HEK293 (cell line): ENCODE measurements around the gene MAP7D1.

ENCODE experiments used
- GLI4 ChIP-seq: fragments of 450-650 bp; formaldehyde crosslinking; IDR thresholded peaks from 2 replicates; pipeline ENCODE4 v1.5.1; 2016; ENCODE audit warnings: missing biosample characterization, missing genetic modification characterization
- GLIS1 ChIP-seq: fragments of 450-650 bp; formaldehyde crosslinking; IDR thresholded peaks from 2 replicates; pipeline ENCODE4 v1.5.1; 2016; ENCODE audit warnings: missing biosample characterization, missing genetic modification characterization
- KLF7 ChIP-seq: fragments of 450-650 bp; formaldehyde crosslinking; IDR thresholded peaks from 2 replicates; pipeline ENCODE4 v1.5.1; 2016; ENCODE audit warnings: missing biosample characterization, missing genetic modification characterization, borderline replicate concordance
- KLF9 ChIP-seq: fragments of 450-650 bp; formaldehyde crosslinking; IDR thresholded peaks from 2 replicates; pipeline ENCODE4 v1.5.1; 2016; ENCODE audit warnings: missing biosample characterization, missing genetic modification characterization, low read depth
- MEIS1 ChIP-seq: sonication (generic); formaldehyde crosslinking; IDR thresholded peaks from 2 replicates; pipeline ENCODE4 v1.8.1; 2022; ENCODE audit warnings: missing genetic modification reagents, mild to moderate bottlenecking, borderline replicate concordance
- PBX3 ChIP-seq: sonication (generic); formaldehyde crosslinking; IDR thresholded peaks from 2 replicates; pipeline ENCODE4 v1.8.1; 2022; ENCODE audit warnings: mild to moderate bottlenecking, moderate library complexity, missing genetic modification reagents
- PRDM6 ChIP-seq: fragments of 450-650 bp; formaldehyde crosslinking; IDR thresholded peaks from 2 replicates; pipeline ENCODE4 v1.5.1; 2017; ENCODE audit warnings: missing biosample characterization, missing genetic modification characterization
- REPIN1 ChIP-seq: fragments of 450-650 bp; formaldehyde crosslinking; IDR thresholded peaks from 2 replicates; pipeline ENCODE4 v1.5.1; 2017; ENCODE audit warnings: missing biosample characterization, missing genetic modification characterization, low read depth
- ZBTB17 ChIP-seq: fragments of 450-650 bp; formaldehyde crosslinking; IDR thresholded peaks from 2 replicates; pipeline ENCODE4 v1.5.1; 2016; ENCODE audit warnings: missing biosample characterization, missing genetic modification characterization
- ZBTB26 ChIP-seq: fragments of 450-650 bp; formaldehyde crosslinking; optimal IDR thresholded peaks from 2 replicates; pipeline ENCODE3; 2016; ENCODE audit warnings: missing biosample characterization, mild to moderate bottlenecking, missing genetic modification characterization
- ZNF184 ChIP-seq: fragments of 450-650 bp; IDR thresholded peaks from 2 replicates; pipeline ENCODE4 v1.5.1; 2018; ENCODE audit warnings: missing biosample characterization, mild to moderate bottlenecking, missing genetic modification characterization
- ZNF221 ChIP-seq: fragments of 450-650 bp; formaldehyde crosslinking; IDR thresholded peaks from 2 replicates; pipeline ENCODE4 v1.5.1; 2017; ENCODE audit warnings: missing biosample characterization, missing genetic modification characterization, borderline replicate concordance
- ZNF23 ChIP-seq: fragments of 450-650 bp; formaldehyde crosslinking; IDR thresholded peaks from 2 replicates; pipeline ENCODE4 v1.5.1; 2016; ENCODE audit warnings: missing biosample characterization, missing genetic modification characterization, borderline replicate concordance
- ZNF24 ChIP-seq: fragments of 450-650 bp; formaldehyde crosslinking; IDR thresholded peaks from 2 replicates; pipeline ENCODE4 v1.5.1; 2016; ENCODE audit warnings: missing biosample characterization, missing genetic modification characterization
- ZNF266 ChIP-seq: fragments of 450-650 bp; formaldehyde crosslinking; IDR thresholded peaks from 2 replicates; pipeline ENCODE4 v1.5.1; 2016; ENCODE audit warnings: missing biosample characterization, missing genetic modification characterization, low read depth
- ZNF354C ChIP-seq: fragments of 450-650 bp; formaldehyde crosslinking; IDR thresholded peaks from 2 replicates; pipeline ENCODE4 v1.5.1; 2016; ENCODE audit warnings: missing biosample characterization, missing genetic modification characterization, low read depth, borderline replicate concordance
- ZNF394 ChIP-seq: fragments of 450-650 bp; formaldehyde crosslinking; IDR thresholded peaks from 2 replicates; pipeline ENCODE4 v1.5.1; 2016; ENCODE audit warnings: missing biosample characterization, missing genetic modification characterization, mild to moderate bottlenecking, moderate library complexity, borderline replicate concordance
- ZNF426 ChIP-seq: fragments of 450-650 bp; formaldehyde crosslinking; IDR thresholded peaks from 2 replicates; pipeline ENCODE4 v1.5.1; 2017; ENCODE audit warnings: missing biosample characterization, missing genetic modification characterization, mild to moderate bottlenecking, inconsistent platforms, moderate library complexity
- ZNF549 ChIP-seq: fragments of 450-650 bp; IDR thresholded peaks from 2 replicates; pipeline ENCODE4 v1.5.1; 2018; ENCODE audit warnings: missing biosample characterization, missing genetic modification characterization, mild to moderate bottlenecking, inconsistent platforms, moderate library complexity
- ZNF639 ChIP-seq: fragments of 450-650 bp; formaldehyde crosslinking; IDR thresholded peaks from 2 replicates; pipeline ENCODE4 v1.5.1; 2016; ENCODE audit warnings: missing biosample characterization, missing genetic modification characterization
- ZNF645 ChIP-seq: fragments of 450-650 bp; formaldehyde crosslinking; IDR thresholded peaks from 2 replicates; pipeline ENCODE4; 2016; ENCODE audit warnings: missing biosample characterization, missing genetic modification characterization
- ZNF658 ChIP-seq: fragments of 450-650 bp; formaldehyde crosslinking; IDR thresholded peaks from 2 replicates; pipeline ENCODE4; 2016; ENCODE audit warnings: missing biosample characterization, missing genetic modification characterization
- ZNF791 ChIP-seq: fragments of 450-650 bp; formaldehyde crosslinking; IDR thresholded peaks from 2 replicates; pipeline ENCODE4 v1.5.1; 2016; ENCODE audit warnings: missing biosample characterization, missing genetic modification characterization
- ZSCAN30 ChIP-seq: fragments of 450-650 bp; IDR thresholded peaks from 2 replicates; pipeline ENCODE4 v1.5.1; 2018; ENCODE audit warnings: missing biosample characterization, mild to moderate bottlenecking, missing genetic modification characterization, moderate library complexity
- TF ChIP-seq, protein P1 (sequence below): fragments of 450-650 bp; formaldehyde crosslinking; IDR thresholded peaks from 2 replicates; pipeline ENCODE4 v1.5.1; 2016; ENCODE audit warnings: missing biosample characterization, missing genetic modification characterization
- TF ChIP-seq, protein P2 (sequence below): fragments of 450-650 bp; formaldehyde crosslinking; conservative IDR thresholded peaks from 2 replicates; pipeline ENCODE4 v1.5.1; 2016; ENCODE audit warnings: low read depth, missing biosample characterization, missing genetic modification characterization

MAP7D1 gene

DNA sequence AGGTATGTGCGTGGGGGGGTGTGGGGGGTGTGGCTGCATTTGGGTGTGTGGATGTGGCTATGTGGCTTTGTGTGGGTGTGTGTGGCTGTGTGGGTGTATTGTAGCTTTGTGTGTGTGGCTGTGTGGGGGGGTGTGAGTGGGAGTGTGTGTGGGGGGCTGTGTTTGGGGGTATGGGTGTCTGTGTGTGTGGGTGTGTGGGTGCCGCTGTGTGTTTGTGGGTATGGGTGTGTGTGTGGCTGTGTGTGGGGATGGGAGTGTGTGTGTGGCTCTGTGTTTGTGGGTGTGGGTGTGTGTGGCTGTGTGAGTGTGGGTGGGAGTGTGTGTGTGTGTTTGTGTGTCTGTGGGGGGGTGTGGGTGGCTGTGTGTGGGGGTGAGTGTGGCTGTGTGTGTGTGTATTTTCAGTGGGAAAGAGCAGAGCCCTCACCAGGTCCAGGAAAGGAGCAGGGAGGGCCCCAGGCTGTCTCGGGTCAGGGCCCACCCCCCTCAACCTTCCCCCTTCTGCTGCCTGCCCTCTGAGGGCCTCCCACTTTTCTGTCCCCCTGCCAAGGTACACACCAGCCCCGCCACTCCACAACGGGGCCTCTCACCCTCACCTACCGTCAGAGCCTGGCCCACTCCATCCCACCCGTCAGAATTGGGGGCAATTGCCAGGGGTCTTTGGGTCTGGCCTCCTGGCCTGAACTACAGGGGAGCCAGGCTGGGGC lies 29.0 kb upstream of the MAP7D1 start (continued):
- TF ChIP-seq KLF7 (no peak), ZNF639 (tag by site-specific recombination) (no peak), GLI4 (tag by site-specific recombination) (no peak), ZNF266 (tag by site-specific recombination) (0 out of 2 replicates have a peak, but pooled peaks have one; percentile 37), MEIS1 (CRISPR knock-in tag) (no peak), ZNF658 (tag by site-specific recombination) (0 out of 2 replicates have a peak, but pooled peaks have one; percentile 66), ZNF221 (tag by site-specific recombination) (no peak), ZNF549 (tag by site-specific recombination) (no peak), ZNF645 (tag by site-specific recombination) (no peak), KLF9 (0 out of 2 replicates have a peak, but pooled peaks have one; percentile 58), ZNF426 (tag by site-specific recombination) (no peak), PRDM6 (tag by site-specific recombination) (no peak), ZNF23 (no peak), ZSCAN30 (tag by site-specific recombination) (no peak), REPIN1 (tag by site-specific recombination) (no peak), ZNF791 (tag by site-specific recombination) (peak; percentile 39; the same call in 1 of the 2 replicates), ZNF394 (no peak), ZBTB17 (0 out of 2 replicates have a peak, but pooled peaks have one; percentile 28), PBX3 (CRISPR knock-in tag) (no peak), ZNF184 (tag by site-specific recombination) (no peak), ZNF24 (tag by site-specific recombination) (no peak), ZNF354C (tag by site-specific recombination) (no peak; the same call in 1 of the 2 replicates), ZBTB26 (no peak), GLIS1 (tag by site-specific recombination) (peak; percentile 19; the same call in 1 of the 2 replicates)
- TF ChIP-seq, protein P1, sequence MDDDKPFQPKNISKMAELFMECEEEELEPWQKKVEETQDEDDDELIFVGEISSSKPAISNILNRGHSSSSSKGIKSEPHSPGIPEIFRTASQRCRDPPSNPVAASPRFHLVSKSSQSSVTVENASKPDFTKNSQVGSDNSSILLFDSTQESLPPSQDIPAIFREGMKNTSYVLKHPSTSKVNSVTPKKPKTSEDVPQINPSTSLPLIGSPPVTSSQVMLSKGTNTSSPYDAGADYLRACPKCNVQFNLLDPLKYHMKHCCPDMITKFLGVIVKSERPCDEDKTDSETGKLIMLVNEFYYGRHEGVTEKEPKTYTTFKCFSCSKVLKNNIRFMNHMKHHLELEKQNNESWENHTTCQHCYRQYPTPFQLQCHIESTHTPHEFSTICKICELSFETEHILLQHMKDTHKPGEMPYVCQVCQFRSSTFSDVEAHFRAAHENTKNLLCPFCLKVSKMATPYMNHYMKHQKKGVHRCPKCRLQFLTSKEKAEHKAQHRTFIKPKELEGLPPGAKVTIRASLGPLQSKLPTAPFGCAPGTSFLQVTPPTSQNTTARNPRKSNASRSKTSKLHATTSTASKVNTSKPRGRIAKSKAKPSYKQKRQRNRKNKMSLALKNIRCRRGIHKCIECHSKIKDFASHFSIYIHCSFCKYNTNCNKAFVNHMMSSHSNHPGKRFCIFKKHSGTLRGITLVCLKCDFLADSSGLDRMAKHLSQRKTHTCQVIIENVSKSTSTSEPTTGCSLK (tag by site-specific recombination): no peak
- TF ChIP-seq, protein P2, sequence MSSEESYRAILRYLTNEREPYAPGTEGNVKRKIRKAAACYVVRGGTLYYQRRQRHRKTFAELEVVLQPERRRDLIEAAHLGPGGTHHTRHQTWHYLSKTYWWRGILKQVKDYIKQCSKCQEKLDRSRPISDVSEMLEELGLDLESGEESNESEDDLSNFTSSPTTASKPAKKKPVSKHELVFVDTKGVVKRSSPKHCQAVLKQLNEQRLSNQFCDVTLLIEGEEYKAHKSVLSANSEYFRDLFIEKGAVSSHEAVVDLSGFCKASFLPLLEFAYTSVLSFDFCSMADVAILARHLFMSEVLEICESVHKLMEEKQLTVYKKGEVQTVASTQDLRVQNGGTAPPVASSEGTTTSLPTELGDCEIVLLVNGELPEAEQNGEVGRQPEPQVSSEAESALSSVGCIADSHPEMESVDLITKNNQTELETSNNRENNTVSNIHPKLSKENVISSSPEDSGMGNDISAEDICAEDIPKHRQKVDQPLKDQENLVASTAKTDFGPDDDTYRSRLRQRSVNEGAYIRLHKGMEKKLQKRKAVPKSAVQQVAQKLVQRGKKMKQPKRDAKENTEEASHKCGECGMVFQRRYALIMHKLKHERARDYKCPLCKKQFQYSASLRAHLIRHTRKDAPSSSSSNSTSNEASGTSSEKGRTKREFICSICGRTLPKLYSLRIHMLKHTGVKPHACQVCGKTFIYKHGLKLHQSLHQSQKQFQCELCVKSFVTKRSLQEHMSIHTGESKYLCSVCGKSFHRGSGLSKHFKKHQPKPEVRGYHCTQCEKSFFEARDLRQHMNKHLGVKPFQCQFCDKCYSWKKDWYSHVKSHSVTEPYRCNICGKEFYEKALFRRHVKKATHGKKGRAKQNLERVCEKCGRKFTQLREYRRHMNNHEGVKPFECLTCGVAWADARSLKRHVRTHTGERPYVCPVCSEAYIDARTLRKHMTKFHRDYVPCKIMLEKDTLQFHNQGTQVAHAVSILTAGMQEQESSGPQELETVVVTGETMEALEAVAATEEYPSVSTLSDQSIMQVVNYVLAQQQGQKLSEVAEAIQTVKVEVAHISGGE (tag by site-specific recombination): no peak
- TF ChIP-seq, all 188 proteins: peak for 16
